CD8-positive, alpha-beta memory T cell (primary cell): ENCODE results near the gene CDCA7L. TPM values are rescaled to one million over a fixed set of nuclear protein-coding genes. Genes with fewer than 3 reads are reported as not detected.
"Not testable (repeated sequence)": the region's sequence is repeated elsewhere in the genome, so short reads cannot be mapped to it uniquely, and the experiment has no call there.

ENCODE experiments used
- CTCF ChIA-PET: fragments of 350-600 bp; sonication (Branson Sonifier 250); formaldehyde crosslinking; loops from one replicate; lab custom pipeline; 2021; ENCODE audit warnings: antibody characterized with exemption; lab: Charles Lee
- POLR2A ChIA-PET: fragments of 350-600 bp; sonication (Branson Sonifier 250); formaldehyde crosslinking; loops from one replicate; lab custom pipeline; 2021; ENCODE audit warnings: antibody characterized with exemption; lab: Charles Lee
- DNase-seq, 5 donors: peaks; one replicate each; pipeline versions ENCODE4 v3.0.0 to v3.0.0-alpha.2; 2020 to 2022; ENCODE audit warnings: mixed read lengths in 1 of 5
- H3K27ac ChIP-seq: one replicate; pipeline ENCODE4 v1.7.0; 2013; ENCODE audit warnings: low read depth, mild to moderate bottlenecking, low read length, moderate library complexity
- H3K27me3 ChIP-seq: 2 replicates; pipeline ENCODE4 v1.7.0; 2013; ENCODE audit warnings: low read length, mild to moderate bottlenecking; ENCODE audit not compliant: insufficient read depth, poor library complexity, severe bottlenecking
- H3K36me3 ChIP-seq: 2 replicates; pipeline ENCODE4 v1.7.0; 2013; ENCODE audit warnings: mild to moderate bottlenecking, low read length, moderate library complexity; ENCODE audit not compliant: insufficient read depth
- H3K4me1 ChIP-seq: 2 replicates; pipeline ENCODE4 v1.7.0; 2013; ENCODE audit warnings: mild to moderate bottlenecking, low read length, moderate library complexity; ENCODE audit not compliant: insufficient read depth
- H3K4me3 ChIP-seq: 2 replicates; pipeline ENCODE4 v1.7.0; 2013; ENCODE audit warnings: mild to moderate bottlenecking, low read length
- H3K9me3 ChIP-seq: 2 replicates; pipeline ENCODE4 v1.7.0; 2013; ENCODE audit warnings: mild to moderate bottlenecking, low read length
- H3K27ac Mint-ChIP-seq, 8 donors: one replicate each; pipeline ENCODE4 v1.8.0; 2020 to 2021; ENCODE audit warnings: mixed read lengths in 8 of 8, mild to moderate bottlenecking in 6 of 8, inconsistent platforms in 3 of 8, moderate library complexity in 3 of 8
- H3K27me3 Mint-ChIP-seq, 2 donors: one replicate each; pipeline ENCODE4 v1.8.0; 2020 to 2021; ENCODE audit warnings: mixed read lengths in 2 of 2, mild to moderate bottlenecking in 1 of 2, moderate library complexity in 1 of 2
- H3K36me3 Mint-ChIP-seq, 3 donors: one replicate each; pipeline ENCODE4 v1.8.0; 2020 to 2021; ENCODE audit warnings: mixed read lengths in 3 of 3, inconsistent platforms in 1 of 3, mild to moderate bottlenecking in 1 of 3
- H3K4me1 Mint-ChIP-seq, 3 donors: one replicate each; pipeline ENCODE4 v1.8.0; 2020 to 2021; ENCODE audit warnings: mixed read lengths in 3 of 3, inconsistent platforms in 1 of 3, mild to moderate bottlenecking in 1 of 3
- H3K4me3 Mint-ChIP-seq, 7 donors: one replicate each; pipeline ENCODE4 v1.8.0; 2020 to 2021; ENCODE audit warnings: mixed read lengths in 7 of 7, mild to moderate bottlenecking in 6 of 7, moderate library complexity in 4 of 7, inconsistent platforms in 2 of 7
- H3K9me3 Mint-ChIP-seq, 5 donors: one replicate each; pipeline ENCODE4 v1.8.0; 2020 to 2022; ENCODE audit warnings: mixed read lengths in 5 of 5, mild to moderate bottlenecking in 3 of 5, moderate library complexity in 2 of 5, inconsistent platforms in 1 of 5
- polyA plus RNA-seq: library from polyadenylated mRNA; unstranded; fragments of 300-500 nt; fragmentation: Illumina TruSeq; gene quantifications from one replicate; pipeline ENCODE4 v1.2.3, GENCODE V29; 2021
- total RNA-seq, 2 experiments: library from RNA; stranded (reverse); gene quantifications; one replicate each; pipeline ENCODE4 v1.2.3, GENCODE V29; 2021

CDCA7L gene
- total and polyA plus RNA-seq, 3 experiments from 2014 or later, result 6.5 to 75.9 (median 75.5) TPM

DNA sequence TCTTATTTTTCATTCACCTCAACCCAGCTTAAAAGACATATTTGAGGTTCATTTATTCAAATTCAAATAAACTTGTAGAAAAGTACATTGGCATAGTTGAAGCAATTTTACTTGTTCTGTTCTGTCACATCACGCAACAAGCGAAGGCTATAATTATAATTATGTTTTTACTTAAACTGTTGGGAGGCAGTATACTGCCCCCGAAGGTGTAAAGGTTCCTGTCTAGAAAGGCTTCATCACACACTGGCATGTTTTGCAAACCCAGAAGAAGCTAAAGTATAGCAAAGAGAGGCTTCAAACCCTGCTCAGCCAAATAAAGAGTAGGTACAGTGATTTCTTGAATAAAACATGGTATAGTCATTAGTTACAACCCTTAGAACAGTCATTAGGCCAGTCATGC is 62.6 kb downstream of the CDCA7L start:
- no peak for DNase-seq
- no peaks in the 10 kb centered on the region for H3K4me1 ChIP-seq
- H3K36me3 Mint-ChIP-seq, result no peaks in the 10 kb centered on the region
- H3K4me3 Mint-ChIP-seq, result no peak overlapping the region
- no peaks in the 10 kb centered on the region for H3K9me3 ChIP-seq
- no peaks in the 10 kb centered on the region for H3K27me3 Mint-ChIP-seq
- H3K27ac Mint-ChIP-seq, result no peak overlapping the region
- no peaks in the 10 kb centered on the region for H3K4me1 Mint-ChIP-seq
- no peak overlapping the region for H3K4me3 ChIP-seq
- POLR2A ChIA-PET, result no interaction called here
- H3K27ac ChIP-seq, result no peak overlapping the region
- no peaks in the 10 kb centered on the region for H3K36me3 ChIP-seq
- no peaks in the 10 kb centered on the region for H3K27me3 ChIP-seq
- no peaks in the 10 kb centered on the region for H3K9me3 Mint-ChIP-seq
- CTCF ChIA-PET, result interaction anchor here (1.0 kb wide), 1 partner anchor 16 kb away, joined by 3 read pairs; no protein-coding TSS in a partner anchor

DNA sequence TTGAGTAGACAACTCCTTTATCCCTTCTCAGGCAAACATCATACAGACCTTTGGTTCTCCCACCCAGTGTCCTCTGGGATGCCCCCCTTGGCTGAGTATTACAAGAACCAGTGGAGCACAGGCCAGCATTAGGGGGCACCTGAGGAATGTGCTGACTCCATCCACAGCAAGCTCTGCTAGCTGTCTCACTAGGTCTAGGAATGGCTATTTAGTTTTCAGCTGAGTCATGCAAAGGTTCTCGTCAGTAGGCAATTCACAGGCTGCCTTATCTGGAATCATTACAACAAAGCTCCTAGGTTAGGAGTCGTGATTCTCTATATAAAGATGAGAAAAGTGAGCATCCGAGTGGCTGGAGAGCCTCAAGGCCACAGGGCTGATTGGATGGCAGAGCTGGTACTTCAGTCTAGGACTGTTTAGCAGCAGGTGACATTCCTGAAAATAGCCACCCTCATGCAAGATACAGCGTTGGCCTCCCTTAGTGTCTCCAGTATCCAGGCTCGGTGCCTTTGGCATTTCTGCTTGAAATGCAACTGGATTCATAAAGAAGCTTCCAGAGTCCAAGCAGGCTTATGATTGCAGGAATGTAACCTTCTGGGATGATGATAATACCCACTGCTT is 75.8 kb downstream of the CDCA7L start:
- no peak overlapping the region for H3K27ac Mint-ChIP-seq
- H3K27me3 Mint-ChIP-seq, result no peaks in the 10 kb centered on the region
- no peak for DNase-seq
- H3K36me3 ChIP-seq, result no peaks in the 10 kb centered on the region
- no peaks in the 10 kb centered on the region for H3K4me1 Mint-ChIP-seq
- H3K4me1 ChIP-seq, result no peaks in the 10 kb centered on the region
- no peak overlapping the region for H3K4me3 Mint-ChIP-seq
- no peaks in the 10 kb centered on the region for H3K9me3 ChIP-seq
- ChIA-PET POLR2A (no interaction called here), CTCF (no interaction called here)
- H3K27ac ChIP-seq, result no peak overlapping the region
- H3K36me3 Mint-ChIP-seq, result no peaks in the 10 kb centered on the region
- no peak overlapping the region for H3K4me3 ChIP-seq
- H3K27me3 ChIP-seq, result no peaks in the 10 kb centered on the region
- H3K9me3 Mint-ChIP-seq, result peaks cover 0 to 4% (median 0%) of the 10 kb centered on the region in 5 donors

DNA sequence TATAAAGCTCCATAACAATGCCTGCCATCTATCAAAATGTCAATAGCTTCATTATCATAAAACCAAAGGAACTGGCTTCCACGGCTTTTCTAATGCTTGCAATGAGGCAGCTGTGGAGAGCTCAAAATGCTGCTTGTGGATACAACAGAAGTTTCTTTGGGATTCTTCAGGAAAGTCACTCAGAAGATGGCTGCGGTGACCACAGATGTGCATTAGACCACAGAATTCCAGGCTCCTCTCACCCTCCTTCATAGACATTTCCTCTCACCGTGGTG is 77.2 kb downstream of the CDCA7L start:
- no peak overlapping the region for H3K4me3 Mint-ChIP-seq
- Histone ChIP-seq H3K9me3 (no peaks in the 10 kb centered on the region), H3K4me3 (no peak overlapping the region), H3K4me1 (no peaks in the 10 kb centered on the region), H3K27ac (no peak overlapping the region), H3K27me3 (no peaks in the 10 kb centered on the region), H3K36me3 (no peaks in the 10 kb centered on the region)
- H3K4me1 Mint-ChIP-seq, result no peaks in the 10 kb centered on the region
- DNase-seq, result no peak
- ChIA-PET CTCF (no interaction called here), POLR2A (interaction anchor here (0.6 kb wide), 1 partner anchor 746 kb away, joined by 3 read pairs; no protein-coding TSS in a partner anchor)
- H3K27ac Mint-ChIP-seq, result no peak overlapping the region
- H3K27me3 Mint-ChIP-seq, result peaks cover 0 to under 1% of the 10 kb centered on the region in 2 donors
- peaks cover 0 to 4% (median 0%) of the 10 kb centered on the region in 5 donors for H3K9me3 Mint-ChIP-seq
- H3K36me3 Mint-ChIP-seq, result no peaks in the 10 kb centered on the region

DNA sequence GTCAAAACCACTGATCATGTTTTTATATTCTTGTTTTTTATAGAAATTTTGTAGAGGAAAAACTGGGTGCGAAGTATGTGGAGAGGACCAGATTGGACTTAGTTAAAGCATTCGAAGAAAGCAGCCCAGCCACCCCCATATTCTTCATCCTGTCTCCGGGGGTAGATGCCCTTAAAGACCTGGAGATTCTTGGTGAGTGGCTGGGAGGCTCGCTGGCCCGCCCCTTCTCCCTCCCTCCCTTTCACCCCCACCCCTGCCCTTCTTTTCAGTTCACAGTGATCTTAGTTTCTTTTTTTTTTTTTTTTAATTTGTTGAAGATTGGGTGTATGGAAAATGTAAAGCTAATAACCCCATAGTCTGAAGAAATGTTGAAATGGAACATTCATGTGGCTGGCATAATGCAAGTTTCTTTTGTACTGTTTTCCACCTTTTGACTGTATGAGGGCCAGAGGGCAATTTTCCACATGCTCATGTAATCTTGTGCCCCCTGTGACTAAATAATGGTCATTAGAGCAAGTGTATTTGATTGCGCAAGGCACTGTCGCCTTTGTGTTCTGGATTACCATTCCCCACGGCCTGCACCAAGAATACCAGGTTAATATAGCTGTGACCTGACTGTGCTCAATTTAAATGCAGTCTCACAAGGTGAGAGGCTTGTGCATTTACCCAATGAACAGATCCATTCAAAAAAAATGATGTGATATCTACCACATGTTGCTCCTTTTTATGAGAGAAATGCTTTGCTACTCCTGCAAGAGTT is 77.7 kb downstream of the CDCA7L start:
- DNase-seq, result no peak
- Mint-ChIP-seq H3K27me3 (peaks cover 0 to 3% of the 10 kb centered on the region in 2 donors), H3K27ac (no peak overlapping the region), H3K36me3 (no peaks in the 10 kb centered on the region), H3K9me3 (peaks cover 0 to 4% (median 0%) of the 10 kb centered on the region in 5 donors), H3K4me1 (no peaks in the 10 kb centered on the region), H3K4me3 (no peak overlapping the region)
- Histone ChIP-seq H3K4me1 (no peaks in the 10 kb centered on the region), H3K36me3 (no peaks in the 10 kb centered on the region), H3K27ac (no peak overlapping the region), H3K27me3 (no peaks in the 10 kb centered on the region), H3K4me3 (no peak overlapping the region), H3K9me3 (no peaks in the 10 kb centered on the region)
- POLR2A ChIA-PET, result interaction anchor here (0.6 kb wide), 1 partner anchor 746 kb away, joined by 3 read pairs; no protein-coding TSS in a partner anchor
- CTCF ChIA-PET, result interaction anchor here (1.4 kb wide), 1 partner anchor 15 kb away, joined by 3 read pairs; no protein-coding TSS in a partner anchor

DNA sequence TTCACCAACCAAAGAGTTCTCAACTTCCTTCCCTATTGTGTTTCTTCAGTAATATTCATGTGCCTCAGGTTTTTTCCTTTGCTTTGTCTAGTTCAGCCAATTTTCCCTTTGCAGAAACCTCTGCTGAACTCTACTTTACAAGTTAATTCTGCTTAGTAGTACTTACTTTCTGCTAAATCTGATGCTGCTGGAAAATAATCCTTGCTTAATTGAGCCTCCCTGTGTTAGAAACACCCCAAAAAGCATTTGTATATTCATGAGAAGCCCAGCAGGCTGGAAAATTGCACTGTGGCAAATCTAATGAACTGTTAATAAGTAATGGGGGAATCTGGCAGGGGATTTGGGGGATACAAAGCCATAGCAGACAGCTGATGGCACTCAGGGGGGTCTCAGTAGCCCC is 78.5 kb downstream of the CDCA7L start:
- CTCF ChIA-PET, result interaction anchor here (1.4 kb wide), 1 partner anchor 16 kb away, joined by 3 read pairs; no protein-coding TSS in a partner anchor
- Histone ChIP-seq H3K9me3 (no peaks in the 10 kb centered on the region), H3K27ac (no peak overlapping the region), H3K27me3 (no peaks in the 10 kb centered on the region), H3K4me3 (no peak overlapping the region), H3K36me3 (no peaks in the 10 kb centered on the region), H3K4me1 (no peaks in the 10 kb centered on the region)
- Mint-ChIP-seq H3K4me3 (no peak overlapping the region), H3K27ac (no peak overlapping the region), H3K9me3 (peaks cover 0 to 4% (median 0%) of the 10 kb centered on the region in 5 donors), H3K27me3 (peaks cover 0 to 3% of the 10 kb centered on the region in 2 donors), H3K36me3 (no peaks in the 10 kb centered on the region), H3K4me1 (no peaks in the 10 kb centered on the region)
- POLR2A ChIA-PET, result no interaction called here
- DNase-seq, result no peak

DNA sequence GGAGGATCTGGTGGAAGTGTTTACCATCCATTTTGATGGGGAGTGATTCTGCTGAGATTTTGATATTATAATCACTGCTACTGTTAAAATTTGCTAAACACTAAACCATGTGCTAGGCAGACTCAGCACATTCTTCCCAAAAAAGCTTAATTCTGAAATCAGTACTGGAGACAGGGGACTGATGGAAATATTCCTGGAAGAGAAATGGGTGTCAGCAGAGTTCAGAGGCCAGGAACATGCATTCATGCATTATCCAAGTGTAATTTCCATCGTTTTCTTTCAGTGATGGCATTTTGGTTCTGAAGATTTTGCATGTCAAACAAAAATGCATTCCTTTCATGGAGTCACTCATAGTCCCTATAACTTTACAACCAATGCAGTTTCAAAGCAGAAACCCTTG is 79.0 kb downstream of the CDCA7L start:
- Mint-ChIP-seq H3K4me3 (no peak overlapping the region), H3K4me1 (no peaks in the 10 kb centered on the region), H3K27me3 (peaks cover 0 to 3% of the 10 kb centered on the region in 2 donors), H3K36me3 (no peaks in the 10 kb centered on the region), H3K27ac (no peak overlapping the region), H3K9me3 (peaks cover 0 to 4% (median 0%) of the 10 kb centered on the region in 5 donors)
- H3K9me3 ChIP-seq, result no peaks in the 10 kb centered on the region
- no peaks in the 10 kb centered on the region for H3K27me3 ChIP-seq
- DNase-seq, result no peak
- H3K4me3 ChIP-seq, result no peak overlapping the region
- CTCF ChIA-PET, result interaction anchor here (1.4 kb wide), 1 partner anchor 16 kb away, joined by 3 read pairs; no protein-coding TSS in a partner anchor
- H3K4me1 ChIP-seq, result no peaks in the 10 kb centered on the region
- no peak overlapping the region for H3K27ac ChIP-seq
- H3K36me3 ChIP-seq, result no peaks in the 10 kb centered on the region
- POLR2A ChIA-PET, result no interaction called here

DNA sequence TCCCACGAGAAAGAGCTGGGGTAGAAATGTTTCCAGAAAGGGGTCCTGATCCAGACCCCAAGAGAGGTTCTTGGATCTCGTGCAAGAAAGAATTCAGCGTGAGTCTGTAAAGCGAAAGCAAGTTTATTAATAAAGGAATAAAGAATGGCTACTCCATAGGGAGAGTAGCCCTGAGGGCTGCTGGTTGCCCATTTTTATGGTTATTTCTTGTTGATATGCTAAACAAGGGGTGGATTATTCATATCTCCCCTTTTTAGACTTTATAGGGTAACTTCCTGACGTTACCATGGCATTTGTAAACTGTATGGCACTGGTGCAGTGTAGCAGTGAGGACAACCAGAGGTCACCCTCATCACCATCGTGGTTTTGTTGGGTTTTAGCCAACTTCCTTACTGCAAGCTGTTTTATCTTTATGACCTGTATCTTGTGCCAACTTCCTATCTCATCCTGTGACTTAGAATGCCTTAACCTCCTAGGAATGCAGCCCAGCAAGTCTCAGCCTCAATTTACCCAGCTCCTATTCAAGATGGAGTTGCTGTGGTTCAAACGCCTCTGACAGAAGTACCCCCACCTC is 80.0 kb downstream of the CDCA7L start:
- H3K36me3 Mint-ChIP-seq, H3K27ac Mint-ChIP-seq, H3K36me3 ChIP-seq, H3K4me1 ChIP-seq, DNase-seq, H3K9me3 Mint-ChIP-seq, H3K9me3 ChIP-seq, H3K27me3 ChIP-seq, H3K27ac ChIP-seq, H3K4me1 Mint-ChIP-seq, H3K27me3 Mint-ChIP-seq, CTCF ChIA-PET, H3K4me3 Mint-ChIP-seq, POLR2A ChIA-PET, H3K4me3 ChIP-seq: not testable (repeated sequence)

DNA sequence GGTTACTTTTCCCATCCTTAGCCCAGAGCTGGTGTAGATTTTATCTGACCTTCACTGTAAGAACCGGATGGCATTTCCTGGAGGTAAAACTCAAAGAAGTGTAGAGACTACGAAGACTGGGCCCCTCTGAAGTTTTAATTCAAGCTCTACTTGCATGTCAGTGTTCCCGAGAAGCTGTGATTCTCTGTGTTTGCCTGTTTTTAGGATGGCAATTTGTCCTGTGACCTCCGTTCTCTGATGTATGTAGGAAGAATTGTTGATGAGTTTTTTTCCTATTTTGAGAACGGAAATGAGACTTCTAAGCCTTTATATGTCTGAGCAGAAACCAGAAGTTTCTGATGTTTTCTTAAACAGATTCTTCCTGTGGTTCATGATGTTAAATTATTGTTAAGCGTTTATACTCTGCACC is 94.1 kb downstream of the CDCA7L start:
- Mint-ChIP-seq H3K4me3 (peak overlapping the region in 5 of 7 donors; percentile 24 to 66 (median 54)), H3K36me3 (peaks cover 0 to 2% (median 0%) of the 10 kb centered on the region in 3 donors), H3K27me3 (peaks cover 6 to 10% of the 10 kb centered on the region in 2 donors), H3K9me3 (peaks cover 0 to 2% (median 0%) of the 10 kb centered on the region in 5 donors), H3K27ac (peak overlapping the region in 6 of 8 donors; percentile 6 to 85 (median 50)), H3K4me1 (peaks cover 10 to 17% (median 12%) of the 10 kb centered on the region in 3 donors)
- DNase-seq, result peak in 1 of 5 donors; percentile 34
- Histone ChIP-seq H3K36me3 (no peaks in the 10 kb centered on the region), H3K4me3 (no peak overlapping the region), H3K4me1 (peaks cover 6% of the 10 kb centered on the region), H3K27me3 (no peaks in the 10 kb centered on the region), H3K9me3 (no peaks in the 10 kb centered on the region), H3K27ac (no peak overlapping the region)
- POLR2A ChIA-PET, result no interaction called here
- CTCF ChIA-PET, result no interaction called here
